GM12891 (cell line): ENCODE measurements around the gene SYCP2.

Experiments
- POLR2A ChIP-seq: IDR thresholded peaks from 2 replicates; pipeline ENCODE4 v1.6.1; 2011; ENCODE audit warnings: low read depth, low read length, control low read depth
- POLR2AphosphoS5 ChIP-seq: IDR thresholded peaks from 2 replicates; pipeline ENCODE4 v1.6.1; 2011; ENCODE audit warnings: low read depth, low read length, control low read depth
- POU2F2 ChIP-seq: IDR thresholded peaks from 2 replicates; pipeline ENCODE4 v1.6.1; 2011; ENCODE audit warnings: low read depth, mild to moderate bottlenecking, control low read depth, low read length, moderate library complexity
- SPI1 ChIP-seq: IDR thresholded peaks from 2 replicates; pipeline ENCODE4 v1.6.1; 2011; ENCODE audit warnings: low read depth, low read length, control low read depth
- TAF1 ChIP-seq: IDR thresholded peaks from 2 replicates; pipeline ENCODE4 v1.6.1; 2011; ENCODE audit warnings: low read depth, low read length, control low read depth

DNA sequence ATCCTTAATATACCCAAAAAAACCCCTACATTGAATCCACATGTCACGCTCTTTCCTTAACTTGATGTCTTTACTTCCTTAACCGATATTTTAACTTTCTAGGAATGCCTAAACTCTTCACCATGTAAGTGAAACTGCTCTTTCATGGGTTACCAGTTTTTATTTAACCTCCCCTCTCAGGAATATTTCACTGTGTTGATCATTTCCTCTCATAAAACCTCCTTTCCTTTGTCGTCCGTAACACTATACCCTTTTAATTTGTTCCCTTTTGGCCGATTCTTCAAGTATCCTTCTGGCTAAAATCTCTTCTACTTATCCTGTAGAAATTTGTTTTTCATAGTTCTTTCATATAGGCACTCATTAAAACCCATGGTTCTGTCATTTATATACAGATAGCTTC lies 24.6 kb downstream of the SYCP2 start:
- no peak for TF ChIP-seq TAF1
- TF ChIP-seq POLR2A, result no peak
- no peak for TF ChIP-seq POLR2AphosphoS5
- no peak for TF ChIP-seq POU2F2
- no peak for TF ChIP-seq SPI1
